H1 (cell line): Measurements from ENCODE around the gene NCAPD3. TPM values are rescaled to one million over a fixed set of nuclear protein-coding genes. Genes with fewer than 3 reads are reported as not detected.

ENCODE experiments used
- CTCF ChIA-PET: fragments of 300-600 bp; sonication (Branson Sonifier 250); formaldehyde crosslinking; loops from one replicate; lab custom pipeline; 2021; ENCODE audit not compliant: partially characterized antibody; lab: Charles Lee
- POLR2A ChIA-PET: fragments of 300-600 bp; sonication (Branson Sonifier 250); formaldehyde crosslinking; loops from one replicate; lab custom pipeline; 2021; ENCODE audit warnings: inconsistent platforms; ENCODE audit not compliant: partially characterized antibody; lab: Charles Lee
- DNase-seq, 2 experiments: peaks; one replicate each; pipeline versions ENCODE4 v3.0.0 to v3.0.0-alpha.2; 2010 to 2022; ENCODE audit warnings: low spot score in 2 of 2, low read depth in 1 of 2, mixed read lengths in 1 of 2
- FAIRE-seq: peaks from 2 replicates; lab custom pipeline; 2011; peaks lifted over from hg19 to GRCh38; lab: Jason Lieb, UNC
- H2AFZ ChIP-seq: 2 replicates; pipeline ENCODE4 v1.8.1; 2012; ENCODE audit warnings: low read length, inconsistent platforms
- H2AK5ac ChIP-seq: 2 replicates; pipeline ENCODE4 v1.6.1; 2013; ENCODE audit warnings: low read depth, low read length
- H2BK120ac ChIP-seq: replicated peaks from 2 replicates; pipeline ENCODE3; 2013; ENCODE audit warnings: low read depth, low read length, inconsistent platforms
- H2BK12ac ChIP-seq: 2 replicates; pipeline ENCODE4 v1.6.1; 2013; ENCODE audit warnings: low read depth, low read length
- H2BK15ac ChIP-seq: 2 replicates; pipeline ENCODE4 v1.6.1; 2013; ENCODE audit warnings: low read length
- H2BK20ac ChIP-seq: 2 replicates; pipeline ENCODE4 v1.6.1; 2013; ENCODE audit warnings: low read length
- H2BK5ac ChIP-seq: 2 replicates; pipeline ENCODE4 v1.6.1; 2013; ENCODE audit warnings: low read depth, low read length
- H3K14ac ChIP-seq: 2 replicates; pipeline ENCODE4 v1.6.1; 2013; ENCODE audit warnings: inconsistent platforms; ENCODE audit not compliant: insufficient read length
- H3K18ac ChIP-seq: 2 replicates; pipeline ENCODE4 v1.6.1; 2013; ENCODE audit warnings: low read length; ENCODE audit errors: extremely low read depth
- H3K23ac ChIP-seq: 2 replicates; pipeline ENCODE4 v1.6.1; 2013; ENCODE audit warnings: inconsistent platforms; ENCODE audit not compliant: insufficient read length
- H3K23me2 ChIP-seq: 2 replicates; pipeline ENCODE4 v1.6.1; 2013; ENCODE audit warnings: low read depth, low read length
- H3K27ac ChIP-seq: 2 replicates; pipeline ENCODE4 v1.6.1; 2011; ENCODE audit warnings: low read depth, low read length, inconsistent platforms
- H3K27me3 ChIP-seq, 4 experiments: replicated peaks in 1 of 4; 1 replicate in 1 of 4; 2 replicates in 3 of 4; pipeline versions ENCODE4 v1.6.1 to v1.8.1; 2011 to 2013; ENCODE audit warnings: low read length in 3 of 4, mild to moderate bottlenecking in 3 of 4, inconsistent platforms in 2 of 4, mixed read lengths in 2 of 4, moderate library complexity in 1 of 4; ENCODE audit not compliant: control insufficient read depth in 3 of 4, insufficient read depth in 3 of 4; ENCODE audit errors: extremely low read depth in 1 of 4
- H3K36me3 ChIP-seq, 4 experiments: 2 replicates each; pipeline versions ENCODE4 v1.6.1 to v1.8.1; 2011 to 2013; ENCODE audit warnings: mild to moderate bottlenecking in 4 of 4, low read length in 3 of 4, moderate library complexity in 2 of 4, control low read depth in 1 of 4, inconsistent platforms in 1 of 4; ENCODE audit not compliant: insufficient read depth in 4 of 4, control insufficient read depth in 2 of 4
- H3K4ac ChIP-seq: replicated peaks from 2 replicates; pipeline ENCODE3; 2013; ENCODE audit warnings: low read length, low read depth, mixed read lengths, inconsistent platforms; ENCODE audit not compliant: insufficient read length
- H3K4me1 ChIP-seq, 4 experiments: replicated peaks in 1 of 4; 1 replicate in 1 of 4; 2 replicates in 3 of 4; pipeline versions ENCODE4 v1.6.1 to v1.8.1; 2011 to 2013; ENCODE audit warnings: low read length in 3 of 4, inconsistent platforms in 2 of 4, mixed read lengths in 1 of 4; ENCODE audit not compliant: insufficient read depth in 4 of 4, control insufficient read depth in 3 of 4
- H3K4me2 ChIP-seq, 2 experiments: 2 replicates each; pipeline versions ENCODE4 v1.6.1 to v1.8.1; 2011 to 2013; ENCODE audit warnings: low read depth in 2 of 2, low read length in 2 of 2, control low read depth in 1 of 2, inconsistent platforms in 1 of 2, mild to moderate bottlenecking in 1 of 2; ENCODE audit not compliant: insufficient read depth in 1 of 2
- H3K4me3 ChIP-seq, 4 experiments: fragments of 200-600, 300-600 bp in 1 of 4; sonication (generic), shearing (Covaris generic), sonication (Bioruptor Twin) in 1 of 4; 2 replicates each; pipeline versions ENCODE4 v1.5.1 to v1.8.1; 2011 to 2016; ENCODE audit warnings: low read length in 4 of 4, low read depth in 3 of 4, control low read depth in 2 of 4, inconsistent platforms in 2 of 4, mild to moderate bottlenecking in 2 of 4, mixed read lengths in 1 of 4, moderate library complexity in 1 of 4; ENCODE audit not compliant: insufficient read depth in 2 of 4; ENCODE audit errors: extremely low read depth in 1 of 4
- H3K56ac ChIP-seq: replicated peaks from 2 replicates; pipeline ENCODE3; 2013; ENCODE audit warnings: low read depth, mild to moderate bottlenecking, mixed read lengths, low read length, inconsistent platforms; ENCODE audit not compliant: insufficient read length
- H3K79me1 ChIP-seq: 2 replicates; pipeline ENCODE4 v1.6.1; 2013; ENCODE audit warnings: low read depth, low read length, control low read depth
- H3K79me2 ChIP-seq, 2 experiments: 2 replicates each; pipeline versions ENCODE4 v1.6.1 to v1.8.1; 2012 to 2013; ENCODE audit warnings: low read length in 2 of 2, mild to moderate bottlenecking in 2 of 2, inconsistent platforms in 1 of 2; ENCODE audit not compliant: insufficient read depth in 2 of 2, control insufficient read depth in 1 of 2
- H3K9ac ChIP-seq, 4 experiments: replicated peaks in 1 of 4; 1 replicate in 1 of 4; 2 replicates in 3 of 4; pipeline versions ENCODE4 v1.6.1 to v1.8.1; 2011 to 2013; ENCODE audit warnings: low read depth in 3 of 4, low read length in 3 of 4, control low read depth in 2 of 4, mild to moderate bottlenecking in 2 of 4, moderate library complexity in 2 of 4, inconsistent platforms in 1 of 4; ENCODE audit errors: extremely low read depth in 1 of 4
- H3K9me3 ChIP-seq, 2 experiments: 2 replicates each; pipeline versions ENCODE4 v1.6.1 to v1.8.1; 2012 to 2013; ENCODE audit warnings: mild to moderate bottlenecking in 2 of 2, moderate library complexity in 2 of 2, control low read depth in 1 of 2, inconsistent platforms in 1 of 2, low read depth in 1 of 2, low read length in 1 of 2, mixed read lengths in 1 of 2; ENCODE audit not compliant: insufficient read depth in 2 of 2
- H4K20me1 ChIP-seq, 2 experiments: replicated peaks in 1 of 2; 2 replicates each; pipeline versions ENCODE3 to v1.8.1; 2011 to 2013; ENCODE audit warnings: inconsistent platforms in 2 of 2, low read length in 2 of 2, mild to moderate bottlenecking in 1 of 2; ENCODE audit not compliant: insufficient read depth in 2 of 2, control insufficient read depth in 1 of 2
- H4K5ac ChIP-seq: 2 replicates; pipeline ENCODE4 v1.6.1; 2013; ENCODE audit warnings: low read length, low read depth, mixed read lengths, inconsistent platforms; ENCODE audit not compliant: insufficient read length
- H4K8ac ChIP-seq: 2 replicates; pipeline ENCODE4 v1.8.0; 2013; ENCODE audit warnings: mild to moderate bottlenecking, moderate library complexity, low read length, inconsistent platforms; ENCODE audit not compliant: insufficient read depth; ENCODE audit errors: extremely low read depth
- H4K91ac ChIP-seq: replicated peaks from 2 replicates; pipeline ENCODE3; 2013; ENCODE audit warnings: low read length, mixed read lengths, inconsistent platforms; ENCODE audit not compliant: insufficient read length
- CHD1 ChIP-seq: IDR thresholded peaks from 2 replicates; pipeline ENCODE4 v1.6.1; 2012; ENCODE audit warnings: low read depth, low read length, improper control_type of control experiment
- GTF2F1 ChIP-seq: IDR thresholded peaks from 2 replicates; pipeline ENCODE4 v1.6.1; 2012; ENCODE audit warnings: low read depth, low read length, improper control_type of control experiment, borderline replicate concordance
- KDM1A ChIP-seq: fragments of 200-600, 300-600 bp; sonication (generic); IDR thresholded peaks from 2 replicates; pipeline ENCODE4 v1.7.1; 2016; ENCODE audit warnings: mild to moderate bottlenecking, low read length, borderline replicate concordance
- NANOG ChIP-seq: IDR thresholded peaks from 2 replicates; pipeline ENCODE4 v1.6.1; 2011; ENCODE audit warnings: low read length, low read depth, mild to moderate bottlenecking, inconsistent platforms; ENCODE audit not compliant: insufficient read depth, poor library complexity, severe bottlenecking
- POLR2AphosphoS5 ChIP-seq: IDR thresholded peaks from 2 replicates; pipeline ENCODE4 v1.6.1; 2011; ENCODE audit warnings: low read depth, low read length
- RXRA ChIP-seq: IDR thresholded peaks from 2 replicates; pipeline ENCODE4 v1.6.1; 2011; ENCODE audit warnings: low read depth, mild to moderate bottlenecking, low read length, moderate library complexity; ENCODE audit not compliant: insufficient read depth
- WGBS, 2 experiments: shearing (Covaris generic) in 1 of 2; methylation state at CpG; one replicate each; pipeline versions ENCODE4 v1.1.6 to v1.1.7; 2013 to 2015; ENCODE audit warnings: low lambda C conversion rate in 2 of 2, mixed read lengths in 2 of 2, inconsistent platforms in 1 of 2, low coverage in 1 of 2, missing lambda C conversion rate in 1 of 2; ENCODE audit not compliant: insufficient replicate concordance in 2 of 2, insufficient coverage in 1 of 2, insufficient read length in 1 of 2; ENCODE audit errors: extremely low coverage in 1 of 2, missing lambda C conversion rate in 1 of 2; 5-methylcytosine and 5-hydroxymethylcytosine counted together
- polyA plus RNA-seq, 7 experiments: library from polyadenylated mRNA; depleted of rRNA in 3 of 7; stranded (reverse) in 5 of 7; unstranded in 2 of 7; fragments of >200 nt in 5 of 7; fragments of 200-250 nt in 2 of 7; gene quantifications; 1 replicate in 5 of 7; 2 replicates in 1 of 7; 4 replicates in 1 of 7; pipeline versions ENCODE4 v1.2.1 to v1.2.3, GENCODE V29; 2011 to 2013; ENCODE audit warnings: missing spikeins in 2 of 7, mixed read lengths in 2 of 7
- total RNA-seq: library from RNA; stranded (reverse); fragmentation: NEBNext Ultra II Directional; extraction: Animal tissue kit (Norgen Biotek cat#: 25700); gene quantifications from 2 replicates; pipeline ENCODE4 v1.2.1, GENCODE V29; 2021

NCAPD3 gene
- total and polyA plus RNA-seq, 2 of the 8 experiments (the other 6 are each of a cell fraction or from before 2014, with no cell fraction given) = 26.5 to 55.2 TPM

DNA sequence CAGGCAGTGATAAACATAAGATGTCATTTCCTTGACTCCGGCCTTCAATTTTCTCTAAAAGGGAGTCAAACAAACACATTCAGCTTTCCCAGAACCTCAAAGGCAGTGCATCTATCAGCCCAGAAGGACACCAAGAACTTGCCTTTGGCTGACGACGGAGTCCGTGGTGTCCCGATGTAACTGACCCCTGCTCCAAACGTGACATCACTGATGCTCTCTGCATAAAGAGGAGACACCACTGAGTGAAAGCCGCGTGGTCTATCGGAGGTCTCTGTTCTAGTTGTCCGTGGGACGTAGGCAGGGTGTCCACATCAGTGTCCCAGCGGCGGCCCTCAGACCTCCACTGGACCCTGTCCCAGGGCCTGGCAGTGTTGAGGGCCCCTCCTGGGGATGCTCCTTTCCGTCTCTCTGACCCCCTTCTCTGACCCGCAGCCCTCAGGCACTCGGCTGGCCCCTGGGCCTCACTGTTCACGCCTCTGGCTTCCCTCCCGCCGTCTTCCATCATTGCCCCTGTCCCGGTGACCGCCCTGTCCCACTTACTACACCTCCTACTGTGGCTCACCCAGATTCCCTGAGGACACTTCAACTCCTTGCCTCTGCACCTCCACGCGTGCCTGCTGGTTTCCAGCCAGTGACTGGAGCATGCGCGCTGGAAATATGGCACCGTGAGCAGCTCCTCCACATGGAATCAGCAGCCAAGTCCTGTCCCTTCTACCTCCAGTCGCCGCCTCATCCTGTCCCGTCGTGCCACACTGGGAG is 70.4 kb downstream of the NCAPD3 start:
- DNase-seq (no peak), FAIRE-seq (no peak)
- H3K14ac ChIP-seq = no peak overlapping the region
- peaks cover 4 to 6% of the 10 kb centered on the region in 2 experiments for H4K20me1 ChIP-seq
- no peak overlapping the region for H3K9ac ChIP-seq
- H2AFZ ChIP-seq = no peak overlapping the region
- H2BK12ac ChIP-seq = no peak overlapping the region
- no peak overlapping the region for H3K23ac ChIP-seq
- H4K8ac ChIP-seq = no peak overlapping the region
- H3K23me2 ChIP-seq = no peaks in the 10 kb centered on the region
- H2BK15ac ChIP-seq = no peak overlapping the region
- no peak overlapping the region for H2BK20ac ChIP-seq
- H2AK5ac ChIP-seq = no peak overlapping the region
- no peak overlapping the region for H4K5ac ChIP-seq
- H3K9me3 ChIP-seq = no peaks in the 10 kb centered on the region
- no peak overlapping the region for H2BK5ac ChIP-seq
- CTCF ChIA-PET = interaction anchor here (1.1 to 1.9 kb wide), 5 partner anchors 12 to 136 kb away, joined by 3 to 8 read pairs (median 4); no protein-coding TSS in a partner anchor
- no peak overlapping the region for H3K4ac ChIP-seq
- no peak overlapping the region for H3K4me3 ChIP-seq
- no peaks in the 10 kb centered on the region for H3K27me3 ChIP-seq
- no peaks in the 10 kb centered on the region for H3K79me2 ChIP-seq
- POLR2A ChIA-PET = no interaction called here
- WGBS, 2 experiments = 93% methylated on average over 30 of the region's 30 CpGs; no CpG with 5 or more reads in 1 of the 2 experiments
- H3K4me1 ChIP-seq = no peaks in the 10 kb centered on the region
- no peak overlapping the region for H4K91ac ChIP-seq
- no peak overlapping the region for H3K18ac ChIP-seq
- peaks cover 17 to 88% (median 60%) of the 10 kb centered on the region in 4 experiments for H3K36me3 ChIP-seq
- no peak overlapping the region for H2BK120ac ChIP-seq
- no peak overlapping the region for H3K56ac ChIP-seq
- H3K4me2 ChIP-seq = no peak overlapping the region
- no peak for TF ChIP-seq KDM1A
- no peak for TF ChIP-seq NANOG
- no peak for TF ChIP-seq CHD1
- TF ChIP-seq GTF2F1 = no peak
- TF ChIP-seq RXRA = no peak
- TF ChIP-seq POLR2AphosphoS5 = no peak; the same call in 1 of the 2 replicates
- peaks cover 3% of the 10 kb centered on the region; the same call in 1 of the 2 replicates for H3K79me1 ChIP-seq
- H3K27ac ChIP-seq = no peak overlapping the region
